A673 (cell line): ENCODE data around the gene ERCC6.

Experiments used
- CTCF ChIP-seq: fragments of 300-800, 200-600 bp; sonication (generic); conservative IDR thresholded peaks from 2 replicates; pipeline ENCODE4 v1.5.1; 2017; ENCODE audit warnings: low read depth, mild to moderate bottlenecking, antibody characterized with exemption, low read length, moderate library complexity, mixed read lengths
- EZH2 ChIP-seq: fragments of 200-600 bp; sonication (generic); IDR thresholded peaks from 2 replicates; pipeline ENCODE4 v1.6.1; 2017; ENCODE audit warnings: borderline replicate concordance, low read depth, mild to moderate bottlenecking, mixed read lengths, antibody characterized with exemption, low read length; ENCODE audit not compliant: poor library complexity, severe bottlenecking

GRCh38 chr10:49556723-49557122, 17.8 kb upstream of the ERCC6 start:
- TF ChIP-seq CTCF (no peak), EZH2 (no peak)
